ENCODE data around the gene EIF4E1B.

DNA sequence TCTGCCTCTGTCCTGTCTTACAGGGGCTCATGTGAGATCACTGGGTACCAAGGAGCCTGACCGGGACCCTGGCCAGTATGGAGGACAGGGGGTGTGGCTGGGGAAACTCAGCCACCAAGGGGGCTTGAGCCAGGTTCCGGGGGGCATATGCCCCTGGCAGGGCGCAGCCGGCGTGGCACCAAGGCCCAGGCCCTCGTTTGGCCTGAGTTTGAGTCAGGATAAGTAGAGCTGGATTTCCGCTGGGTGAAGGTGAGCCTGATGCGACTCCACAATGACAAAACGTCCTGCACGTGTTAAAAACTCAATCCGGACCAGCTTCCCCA, 16.2 kb downstream of the EIF4E1B start:
- TF ChIP-seq EZH2phosphoT487 (IDR thresholded peaks at IDR 0.05; ENCODE audit: insufficient read depth, low read depth) (no peak), EZH2 (IDR thresholded peaks at IDR 0.05; ENCODE audit: insufficient read depth, poor library complexity, severe bottlenecking) (no peak)

Measured in GM23248 (cell line).